Measurements from ENCODE around the gene LRBA.

Gene LRBA

DNA sequence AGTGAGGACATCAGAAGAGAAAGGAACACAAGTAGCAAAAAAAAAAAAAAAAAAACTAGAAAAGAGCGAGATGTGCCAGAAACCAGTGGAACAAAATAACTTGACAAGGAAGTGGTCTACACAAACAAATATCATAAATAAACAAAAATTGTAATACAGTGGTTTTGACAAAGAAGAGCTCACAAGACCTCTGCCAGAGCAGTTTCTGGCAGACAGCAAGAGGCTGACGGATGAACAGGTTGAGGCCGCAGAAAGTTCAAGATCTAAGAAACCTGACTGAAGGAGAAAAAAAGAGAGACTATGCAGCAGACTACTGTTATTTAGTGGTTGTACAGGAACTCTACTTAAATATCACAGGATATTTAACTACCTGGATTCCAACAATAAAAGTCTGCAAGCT, 367.0 kb downstream of the LRBA start:
- no peak for DNase-seq

DNA sequence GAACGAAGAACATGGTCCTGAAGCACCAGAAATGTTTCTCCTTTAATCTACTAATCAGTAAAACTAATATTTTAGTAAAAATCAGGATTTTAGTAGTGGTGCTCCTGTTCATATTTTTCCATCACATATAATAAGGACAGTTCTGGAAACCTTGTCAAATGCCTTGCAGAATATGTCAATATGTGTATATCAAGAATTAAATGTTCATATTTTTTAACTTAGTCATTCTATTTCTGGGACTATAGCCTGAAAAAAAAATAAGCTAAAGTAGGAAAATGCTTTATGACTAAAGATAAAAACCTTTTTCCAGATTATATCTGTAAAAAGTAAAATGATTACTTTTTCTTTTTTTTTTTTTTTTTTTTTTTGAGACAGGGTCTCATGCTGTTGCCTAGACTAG, 368.1 kb downstream of the LRBA start:
- no peak for DNase-seq

DNA sequence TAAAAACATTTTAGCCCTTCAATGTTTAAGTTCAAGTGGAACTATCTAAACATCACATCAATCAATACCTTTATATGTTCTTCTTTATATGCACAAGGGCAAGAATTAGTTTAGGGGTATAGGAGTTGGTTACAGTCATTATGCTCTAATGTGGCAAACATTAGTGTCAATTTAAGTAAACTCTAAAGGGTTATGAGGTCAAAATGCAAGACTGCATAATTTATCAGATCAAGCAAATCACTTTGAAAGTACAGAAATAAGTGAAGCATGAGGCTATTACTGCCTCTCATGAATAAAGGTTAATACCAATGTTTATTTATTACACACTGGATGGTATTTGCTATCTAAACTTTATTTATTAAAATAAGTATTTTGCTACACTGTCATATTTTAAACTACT, 373.5 kb downstream of the LRBA start:
- peak; percentile 68 for DNase-seq

DNA sequence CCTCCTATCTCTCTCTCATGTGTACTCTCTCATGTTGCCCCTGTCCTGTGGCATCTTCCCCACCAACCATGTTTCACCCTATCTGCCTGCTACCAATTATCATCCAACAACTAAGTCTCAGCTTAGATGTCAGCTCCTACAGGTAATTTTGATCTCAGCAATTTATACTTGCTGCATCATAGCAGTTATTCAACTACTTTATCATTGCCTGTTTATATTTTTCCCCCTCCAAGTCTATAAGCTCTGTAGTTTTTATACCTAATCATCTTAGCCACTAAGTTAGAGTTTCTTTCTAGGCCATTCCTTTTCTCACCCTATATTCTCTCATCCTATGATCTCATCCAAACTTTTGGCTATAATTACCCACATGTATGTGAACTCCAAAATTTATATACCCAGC, 382.4 kb downstream of the LRBA start:
- DNase-seq: no peak

DNA sequence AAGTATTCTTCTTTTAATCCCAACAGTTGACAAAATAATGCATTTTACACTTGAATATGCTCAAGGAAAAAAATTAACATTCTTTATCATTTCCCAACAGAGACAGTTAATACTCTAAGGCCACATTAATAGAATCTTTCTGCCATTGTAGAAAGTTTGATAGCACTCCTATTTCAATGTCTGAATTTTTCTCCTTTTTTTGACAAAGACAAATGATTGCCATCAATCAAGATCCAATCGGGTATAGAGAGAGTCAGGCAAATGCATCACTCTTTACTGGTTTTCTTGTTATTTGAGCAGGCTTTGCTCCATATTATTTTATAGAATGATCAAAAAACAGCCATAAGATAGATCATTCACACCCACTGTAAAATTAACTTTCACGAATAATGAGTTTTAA, 387.0 kb downstream of the LRBA start:
- DNase-seq: no peak

DNA sequence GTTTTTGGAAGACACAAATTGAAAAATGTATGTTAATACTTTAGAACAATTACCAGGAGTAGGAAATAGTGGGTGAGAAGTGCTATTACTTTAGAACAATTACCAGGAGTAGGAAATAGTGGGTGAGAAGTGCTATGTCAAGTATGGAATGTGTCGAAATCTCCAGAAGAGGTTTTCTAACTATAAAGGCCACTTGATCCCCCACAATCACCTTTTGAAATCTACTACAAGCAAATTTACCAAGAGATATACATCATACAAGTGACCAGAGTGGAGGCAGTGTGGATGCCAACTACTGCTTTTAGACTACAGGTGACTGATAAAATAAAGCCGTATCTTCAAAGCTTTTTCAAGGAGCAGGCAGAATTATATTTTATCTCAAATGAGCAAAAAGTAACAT, 390.1 kb downstream of the LRBA start:
- DNase-seq: no peak

DNA sequence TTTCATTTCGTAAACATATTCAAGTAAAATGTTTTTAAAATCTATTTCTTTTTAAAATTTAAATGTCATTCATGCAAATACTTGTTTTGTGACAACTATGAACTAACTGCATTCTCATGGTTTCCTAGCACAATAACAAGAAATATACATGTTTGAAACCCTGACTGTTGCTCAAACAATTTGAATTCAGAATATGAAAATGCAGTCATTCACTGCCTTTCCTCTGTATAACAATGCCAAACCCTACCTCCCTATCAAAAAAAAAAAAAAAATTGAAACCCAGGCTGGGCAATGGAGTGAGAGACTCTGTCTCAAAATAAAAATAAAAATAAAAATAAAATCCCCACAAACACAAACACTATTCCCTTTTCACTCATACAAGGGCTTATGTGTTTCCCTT, 391.0 kb downstream of the LRBA start:
- DNase-seq: no peak

DNA sequence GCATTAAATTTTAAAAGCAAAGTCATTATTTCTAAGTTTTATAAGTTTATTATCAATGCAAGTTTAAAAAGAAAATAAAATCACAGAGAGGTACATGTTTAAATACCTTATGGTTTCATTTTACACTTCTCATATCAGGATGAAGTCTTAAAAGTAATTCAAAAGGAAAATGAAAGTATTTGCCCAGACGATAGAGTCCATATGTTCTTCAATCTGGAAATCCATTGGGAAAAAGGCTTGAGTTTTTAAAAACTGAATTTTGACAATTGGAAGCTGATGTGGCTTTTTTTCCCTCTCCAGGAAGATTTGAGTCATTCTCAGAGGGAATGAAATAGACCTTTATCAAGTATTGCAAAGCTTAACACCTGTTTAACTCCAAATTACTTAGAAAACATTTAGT, 396.0 kb downstream of the LRBA start:
- DNase-seq: no peak

DNA sequence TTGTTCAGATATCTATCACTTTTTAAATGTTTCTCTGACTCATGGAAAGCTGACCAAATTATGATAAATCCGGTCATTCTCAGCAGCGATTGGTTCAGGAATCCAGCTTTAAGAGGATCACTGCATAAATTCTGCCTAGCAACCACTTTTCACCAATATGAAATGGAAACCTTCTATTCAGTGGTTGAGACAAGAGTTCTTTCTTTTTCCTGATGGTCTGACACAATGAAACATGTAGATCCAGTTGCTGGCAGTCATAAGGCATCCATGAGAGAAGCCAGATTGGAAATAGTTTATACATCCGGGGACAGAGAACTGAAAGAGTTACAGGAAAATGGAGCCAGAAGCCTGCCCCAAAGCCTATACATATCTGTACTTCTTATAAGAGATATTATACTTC, 406.0 kb downstream of the LRBA start:
- DNase-seq: no peak

DNA sequence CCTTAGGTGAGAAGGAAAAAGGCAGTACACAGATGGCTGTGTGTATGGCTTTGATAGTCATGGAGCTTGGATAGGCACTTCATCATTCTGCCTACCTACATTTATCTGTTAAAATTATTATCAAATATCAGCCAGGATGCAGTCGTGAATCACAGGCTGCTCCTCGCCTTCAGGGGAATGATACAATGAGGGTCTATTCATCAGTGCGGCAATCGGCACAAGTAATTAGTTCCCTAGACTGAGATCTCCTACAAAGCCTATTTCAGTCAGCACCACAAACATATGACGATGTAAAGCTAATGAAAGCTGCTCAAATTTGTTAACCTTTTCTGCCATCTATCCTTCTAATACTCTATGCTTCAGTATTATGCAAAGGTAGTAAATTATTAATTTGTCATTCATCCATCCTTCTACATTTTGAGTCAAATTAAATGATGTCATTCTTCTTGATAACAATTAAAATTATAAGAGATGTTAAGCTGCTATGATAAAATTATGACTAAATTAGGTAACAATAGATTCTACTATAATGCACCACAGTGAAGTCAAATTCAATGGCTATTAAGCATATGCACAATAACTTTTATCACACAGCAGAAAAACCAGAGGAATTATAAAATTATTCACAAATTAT, 414.2 kb downstream of the LRBA start:
- DNase-seq: no peak

DNA sequence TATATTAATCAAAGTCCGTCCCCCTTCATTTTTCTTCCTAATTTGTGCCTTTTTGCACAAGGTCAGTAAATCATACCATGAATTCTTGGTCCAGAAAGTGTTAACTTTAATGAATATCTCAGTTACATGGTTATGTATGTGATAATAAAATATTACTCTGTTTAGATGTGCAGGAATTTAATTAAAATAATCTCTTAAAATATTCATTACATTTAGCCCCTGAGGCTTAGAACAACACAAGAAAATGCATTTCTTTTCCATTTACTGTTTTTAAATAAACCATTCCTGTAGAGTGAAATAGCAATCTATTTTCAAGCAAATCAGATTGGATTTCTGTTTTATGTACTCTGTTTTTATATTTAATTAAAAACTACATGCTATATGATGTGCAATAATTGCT, 415.5 kb downstream of the LRBA start:
- DNase-seq: no peak

DNA sequence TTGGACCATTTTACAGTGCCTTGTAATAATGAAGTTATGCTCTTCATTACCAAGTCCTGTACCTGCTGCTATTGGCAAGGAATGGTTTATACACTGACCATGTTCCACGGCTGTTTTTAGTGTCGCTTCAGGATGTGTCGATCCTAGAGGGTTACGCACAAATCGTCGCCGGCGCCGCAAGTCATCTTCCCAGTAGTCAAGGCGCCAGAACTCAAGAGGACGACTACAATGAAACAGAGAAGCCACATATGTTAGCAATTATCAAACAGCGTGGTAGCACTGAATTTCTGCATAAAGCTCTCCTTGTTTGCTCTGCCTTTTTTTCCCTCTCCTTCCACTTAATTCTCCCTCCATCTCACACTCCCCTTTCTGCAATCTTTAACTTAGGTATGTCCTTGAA, 416.2 kb downstream of the LRBA start:
- no peak for DNase-seq

DNA sequence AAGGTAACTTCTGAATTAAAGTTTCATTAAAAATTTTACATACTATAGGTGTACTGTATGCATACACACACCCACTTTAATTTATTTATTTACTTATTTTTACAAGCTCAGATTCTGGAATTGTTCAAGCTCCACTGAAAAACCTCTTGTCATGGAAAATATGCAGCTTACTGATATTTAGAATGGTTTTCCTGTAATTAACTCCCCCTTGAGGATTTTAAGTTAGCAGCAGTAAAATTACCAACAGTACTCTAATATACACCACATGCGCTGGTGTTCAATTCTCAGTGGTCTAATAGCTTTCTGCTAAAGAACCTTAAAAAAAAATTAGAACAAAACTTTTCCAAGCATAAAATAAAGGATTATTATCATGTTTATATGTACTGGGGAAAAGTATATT, 421.1 kb downstream of the LRBA start:
- DNase-seq: no peak

DNA sequence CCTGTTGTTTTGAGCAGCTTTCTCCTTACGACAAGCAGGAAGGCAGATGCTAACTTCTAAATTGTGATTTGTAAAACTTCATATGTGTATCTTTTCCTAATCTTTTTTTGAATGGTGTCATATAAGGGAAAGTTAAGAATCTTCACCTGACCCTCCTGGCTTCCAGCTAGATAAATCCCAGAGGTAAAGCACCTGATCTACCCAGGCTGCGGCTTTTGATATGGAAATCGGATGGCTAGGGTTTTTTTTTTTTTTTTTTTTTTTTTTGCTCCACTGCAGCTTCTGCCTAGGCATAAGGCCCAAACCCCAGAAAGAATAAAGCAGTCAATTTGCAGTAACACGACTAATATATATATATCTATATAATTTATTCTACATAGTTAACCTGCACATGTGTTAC, 423.2 kb downstream of the LRBA start:
- no peak for DNase-seq

DNA sequence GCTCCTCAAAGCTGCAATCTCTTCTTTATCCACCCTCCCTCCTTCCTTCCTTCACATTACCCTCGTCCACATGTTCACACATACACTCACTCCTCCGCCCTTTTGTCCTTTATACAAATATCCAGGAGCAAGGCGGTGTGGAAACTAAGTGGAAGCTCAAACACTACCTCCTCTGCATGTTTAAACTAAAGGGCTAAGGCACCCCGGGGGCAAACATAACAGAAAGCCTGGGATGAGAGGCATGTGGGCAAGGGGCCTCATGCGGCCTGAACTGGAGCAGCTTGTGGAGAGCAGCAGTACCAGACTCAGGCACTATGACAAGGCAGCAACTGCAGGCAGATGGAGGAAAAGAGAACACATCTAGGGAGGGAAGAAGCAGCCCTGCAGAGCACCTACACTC, 423.7 kb downstream of the LRBA start:
- no peak for DNase-seq

DNA sequence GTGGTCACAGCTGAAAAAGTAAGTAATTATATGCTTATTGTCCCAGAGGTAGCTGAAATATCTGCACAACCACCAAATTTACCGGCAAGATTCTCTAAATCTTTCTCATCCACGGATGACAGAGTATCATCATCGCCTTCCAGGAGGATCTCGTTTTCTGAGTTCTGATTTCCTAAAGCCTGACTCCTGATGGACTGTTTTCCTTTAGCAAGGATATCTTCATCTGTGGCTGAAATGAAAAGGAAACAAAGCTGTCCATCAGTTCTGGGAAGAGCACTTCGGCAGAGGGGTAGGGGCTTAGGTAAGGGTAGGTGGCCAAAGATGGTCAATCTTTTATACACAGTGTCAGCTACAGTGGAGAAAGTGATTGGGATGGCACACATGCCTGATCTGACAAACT, 424.5 kb downstream of the LRBA start:
- no peak for DNase-seq

DNA sequence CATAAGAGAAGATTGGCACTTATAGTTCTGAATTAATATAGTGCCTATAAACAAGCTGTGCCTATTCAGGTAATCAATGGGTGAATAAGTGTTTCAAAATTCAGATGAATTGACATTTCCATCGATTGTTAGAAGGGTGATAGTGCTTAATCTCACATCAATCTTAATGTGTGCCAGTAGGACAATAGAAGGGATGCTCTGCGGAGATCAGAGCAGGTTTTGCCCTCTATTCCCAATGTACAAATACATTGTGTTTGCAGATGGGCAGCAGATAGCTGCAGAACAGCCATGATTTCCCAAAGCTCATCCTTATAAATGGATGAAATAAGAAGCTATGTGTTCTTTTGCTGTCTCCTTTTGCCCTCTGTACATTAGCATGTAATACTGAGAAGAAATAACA, 425.9 kb downstream of the LRBA start:
- no peak for DNase-seq

DNA sequence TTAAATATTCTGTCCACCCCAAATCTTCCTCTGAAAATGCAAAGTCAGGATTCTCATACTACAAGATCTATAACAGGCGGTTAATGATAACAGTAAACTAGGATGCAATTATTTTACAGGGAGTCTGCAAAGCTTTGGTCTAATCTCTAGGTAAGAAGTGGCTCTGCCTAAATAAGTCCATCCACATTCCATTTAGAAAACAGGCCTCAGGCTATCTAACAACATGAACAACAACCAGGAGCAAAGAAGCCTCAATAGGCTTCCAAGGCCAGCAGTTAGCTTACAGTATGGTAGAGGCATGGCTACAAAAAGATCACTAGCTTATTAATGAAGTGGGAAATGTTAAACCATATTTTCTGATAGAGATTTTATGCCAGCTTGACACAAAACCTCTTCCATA, 426.8 kb downstream of the LRBA start:
- no peak for DNase-seq

DNA sequence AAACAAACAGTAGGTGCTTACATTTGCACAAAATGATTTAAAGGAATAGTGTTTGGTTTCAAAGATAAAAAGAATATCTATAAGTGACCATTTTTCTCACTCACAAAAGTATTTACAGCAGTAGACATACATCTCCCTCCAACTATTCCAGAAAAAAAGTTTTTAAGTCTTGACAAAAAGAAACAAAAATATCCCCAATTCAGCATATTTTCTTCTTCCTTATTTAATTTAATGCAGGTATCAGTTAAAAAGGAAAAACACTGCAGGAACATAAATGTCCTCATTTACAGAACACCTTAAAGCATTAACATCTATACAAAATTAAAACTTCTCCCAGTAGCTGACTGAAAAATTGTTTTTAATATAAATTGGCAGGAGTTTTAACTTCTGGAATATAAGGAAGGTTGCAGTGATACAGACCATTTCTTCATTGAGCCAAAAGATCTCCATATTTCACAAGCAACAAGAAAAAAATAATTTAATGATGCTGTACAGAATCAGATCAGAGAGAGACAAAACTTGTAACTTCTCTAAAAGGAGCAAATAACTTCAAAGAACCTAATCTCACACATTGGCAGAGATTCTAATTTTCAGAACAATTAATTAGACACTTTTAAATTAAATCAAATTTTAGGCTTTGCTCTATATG, 428.8 kb downstream of the LRBA start:
- no peak for DNase-seq

DNA sequence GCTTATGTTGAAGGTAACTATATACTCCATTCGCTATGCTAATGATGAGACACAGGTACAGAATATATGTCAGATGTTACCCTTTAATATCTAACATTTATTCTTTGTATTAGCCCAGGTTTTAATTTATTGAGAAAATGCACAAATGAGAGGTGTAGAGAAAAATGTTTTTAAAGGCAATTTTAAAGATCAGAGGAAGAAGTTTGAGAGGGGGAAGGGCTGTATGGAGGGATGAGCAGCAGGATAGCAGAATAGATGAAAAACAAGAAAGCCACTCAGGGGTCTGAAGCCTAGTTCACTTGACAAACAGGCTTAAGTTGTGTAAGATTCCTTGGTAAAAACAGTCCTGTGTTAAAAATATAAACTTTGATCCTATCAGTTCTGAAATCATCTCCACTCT, 429.5 kb downstream of the LRBA start:
- DNase-seq: no peak

DNA sequence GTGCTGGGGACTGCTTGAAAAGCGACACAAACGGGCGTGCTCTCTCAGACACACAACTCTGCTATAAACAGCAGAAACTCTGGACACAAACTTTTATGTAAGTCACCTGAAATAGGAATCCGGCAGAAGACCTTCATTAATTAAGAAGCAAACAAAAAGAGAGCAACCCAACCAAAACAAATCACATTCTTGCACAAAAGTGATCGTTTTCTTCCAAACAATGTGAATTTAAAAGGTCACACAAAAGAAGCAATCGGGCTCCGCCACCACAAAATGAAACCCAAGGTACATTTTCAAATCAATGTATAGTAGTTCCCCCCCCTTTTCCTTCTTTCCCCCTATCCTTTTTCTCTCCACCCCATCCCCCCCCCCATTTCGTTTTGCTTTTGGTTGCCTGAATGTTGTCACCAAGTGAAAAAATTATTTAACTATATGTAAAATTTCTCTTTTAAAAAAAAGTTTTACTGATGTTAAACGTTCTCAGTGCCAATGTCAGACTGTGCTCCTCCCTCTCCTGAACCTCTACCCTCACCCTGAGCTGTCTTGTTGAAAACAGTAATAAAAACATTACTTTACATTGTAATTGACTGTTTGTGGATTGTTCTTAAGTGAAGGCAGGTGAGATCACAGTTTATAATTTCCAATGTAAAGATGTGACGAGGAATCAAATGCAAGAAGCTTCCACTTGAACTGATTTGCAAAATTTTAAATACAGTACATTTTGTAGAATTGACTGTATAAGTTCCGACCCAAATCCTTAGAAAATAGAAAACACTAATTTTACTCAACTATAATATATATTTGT, 430.8 kb downstream of the LRBA start:
- DNase-seq: no peak

DNA sequence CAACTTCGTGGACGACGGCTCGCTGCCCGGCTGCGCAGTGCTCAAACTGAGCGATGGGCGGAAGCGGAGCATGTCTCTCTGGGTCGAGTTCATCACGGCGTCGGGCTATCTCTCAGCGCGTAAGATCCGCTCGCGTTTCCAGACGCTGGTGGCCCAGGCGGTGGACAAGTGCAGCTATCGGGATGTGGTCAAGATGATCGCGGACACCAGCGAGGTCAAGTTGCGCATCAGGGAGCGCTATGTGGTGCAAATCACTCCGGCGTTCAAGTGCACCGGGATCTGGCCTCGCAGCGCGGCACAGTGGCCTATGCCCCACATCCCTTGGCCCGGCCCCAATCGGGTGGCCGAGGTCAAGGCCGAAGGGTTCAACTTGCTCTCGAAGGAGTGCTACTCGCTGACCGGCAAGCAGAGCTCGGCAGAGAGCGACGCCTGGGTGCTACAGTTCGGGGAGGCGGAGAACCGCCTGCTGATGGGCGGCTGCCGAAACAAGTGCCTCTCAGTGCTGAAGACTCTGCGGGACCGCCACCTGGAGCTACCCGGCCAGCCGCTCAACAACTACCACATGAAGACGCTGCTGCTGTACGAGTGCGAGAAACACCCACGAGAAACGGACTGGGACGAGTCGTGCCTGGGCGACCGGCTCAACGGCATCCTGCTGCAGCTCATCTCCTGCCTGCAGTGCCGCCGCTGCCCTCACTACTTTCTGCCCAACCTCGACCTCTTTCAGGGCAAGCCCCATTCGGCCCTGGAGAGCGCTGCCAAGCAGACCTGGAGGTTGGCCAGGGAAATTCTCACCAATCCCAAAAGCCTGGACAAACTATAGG, 431.6 kb downstream of the LRBA start:
- no peak for DNase-seq

DNA sequence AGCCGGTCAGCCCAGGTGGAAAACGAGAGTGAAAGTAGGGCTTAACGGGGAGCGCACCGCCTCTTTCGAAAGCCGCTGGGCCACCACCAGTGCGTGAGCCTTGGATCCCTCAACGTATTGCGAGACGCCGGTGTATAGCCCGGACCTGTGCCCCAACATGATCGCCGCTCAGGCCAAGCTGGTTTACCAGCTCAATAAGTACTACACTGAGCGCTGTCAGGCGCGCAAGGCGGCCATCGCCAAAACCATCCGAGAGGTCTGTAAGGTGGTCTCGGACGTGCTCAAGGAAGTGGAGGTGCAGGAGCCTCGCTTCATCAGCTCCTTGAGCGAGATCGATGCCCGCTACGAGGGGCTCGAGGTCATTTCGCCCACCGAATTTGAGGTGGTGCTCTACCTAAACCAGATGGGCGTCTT, 432.2 kb downstream of the LRBA start:
- no peak for DNase-seq
